H1 (cell line): ENCODE results near the gene ATXN3. TPM values are rescaled to one million over a fixed set of nuclear protein-coding genes. Genes with fewer than 3 reads are reported as not detected.
"Not testable (repeated sequence)": the region's sequence is repeated elsewhere in the genome, so short reads cannot be mapped to it uniquely, and the experiment has no call there.

Source experiments
- CTCF ChIA-PET: fragments of 300-600 bp; sonication (Branson Sonifier 250); formaldehyde crosslinking; loops from one replicate; lab custom pipeline; 2021; ENCODE audit not compliant: partially characterized antibody; lab: Charles Lee
- POLR2A ChIA-PET: fragments of 300-600 bp; sonication (Branson Sonifier 250); formaldehyde crosslinking; loops from one replicate; lab custom pipeline; 2021; ENCODE audit warnings: inconsistent platforms; ENCODE audit not compliant: partially characterized antibody; lab: Charles Lee
- DNase-seq, 2 experiments: peaks; one replicate each; pipeline versions ENCODE4 v3.0.0 to v3.0.0-alpha.2; 2010 to 2022; ENCODE audit warnings: low spot score in 2 of 2, low read depth in 1 of 2, mixed read lengths in 1 of 2
- FAIRE-seq: peaks from 2 replicates; lab custom pipeline; 2011; peaks lifted over from hg19 to GRCh38; lab: Jason Lieb, UNC
- H2AFZ ChIP-seq: 2 replicates; pipeline ENCODE4 v1.8.1; 2012; ENCODE audit warnings: low read length, inconsistent platforms
- H2AK5ac ChIP-seq: 2 replicates; pipeline ENCODE4 v1.6.1; 2013; ENCODE audit warnings: low read depth, low read length
- H2BK120ac ChIP-seq: replicated peaks from 2 replicates; pipeline ENCODE3; 2013; ENCODE audit warnings: low read depth, low read length, inconsistent platforms
- H2BK12ac ChIP-seq: 2 replicates; pipeline ENCODE4 v1.6.1; 2013; ENCODE audit warnings: low read depth, low read length
- H2BK15ac ChIP-seq: 2 replicates; pipeline ENCODE4 v1.6.1; 2013; ENCODE audit warnings: low read length
- H2BK20ac ChIP-seq: 2 replicates; pipeline ENCODE4 v1.6.1; 2013; ENCODE audit warnings: low read length
- H2BK5ac ChIP-seq: 2 replicates; pipeline ENCODE4 v1.6.1; 2013; ENCODE audit warnings: low read depth, low read length
- H3K14ac ChIP-seq: 2 replicates; pipeline ENCODE4 v1.6.1; 2013; ENCODE audit warnings: inconsistent platforms; ENCODE audit not compliant: insufficient read length
- H3K18ac ChIP-seq: 2 replicates; pipeline ENCODE4 v1.6.1; 2013; ENCODE audit warnings: low read length; ENCODE audit errors: extremely low read depth
- H3K23ac ChIP-seq: 2 replicates; pipeline ENCODE4 v1.6.1; 2013; ENCODE audit warnings: inconsistent platforms; ENCODE audit not compliant: insufficient read length
- H3K23me2 ChIP-seq: 2 replicates; pipeline ENCODE4 v1.6.1; 2013; ENCODE audit warnings: low read depth, low read length
- H3K27ac ChIP-seq: 2 replicates; pipeline ENCODE4 v1.6.1; 2011; ENCODE audit warnings: low read depth, low read length, inconsistent platforms
- H3K27me3 ChIP-seq, 4 experiments: replicated peaks in 1 of 4; 1 replicate in 1 of 4; 2 replicates in 3 of 4; pipeline versions ENCODE4 v1.6.1 to v1.8.1; 2011 to 2013; ENCODE audit warnings: low read length in 3 of 4, mild to moderate bottlenecking in 3 of 4, inconsistent platforms in 2 of 4, mixed read lengths in 2 of 4, moderate library complexity in 1 of 4; ENCODE audit not compliant: control insufficient read depth in 3 of 4, insufficient read depth in 3 of 4; ENCODE audit errors: extremely low read depth in 1 of 4
- H3K36me3 ChIP-seq, 4 experiments: 2 replicates each; pipeline versions ENCODE4 v1.6.1 to v1.8.1; 2011 to 2013; ENCODE audit warnings: mild to moderate bottlenecking in 4 of 4, low read length in 3 of 4, moderate library complexity in 2 of 4, control low read depth in 1 of 4, inconsistent platforms in 1 of 4; ENCODE audit not compliant: insufficient read depth in 4 of 4, control insufficient read depth in 2 of 4
- H3K4ac ChIP-seq: replicated peaks from 2 replicates; pipeline ENCODE3; 2013; ENCODE audit warnings: low read length, low read depth, mixed read lengths, inconsistent platforms; ENCODE audit not compliant: insufficient read length
- H3K4me1 ChIP-seq, 4 experiments: replicated peaks in 1 of 4; 1 replicate in 1 of 4; 2 replicates in 3 of 4; pipeline versions ENCODE4 v1.6.1 to v1.8.1; 2011 to 2013; ENCODE audit warnings: low read length in 3 of 4, inconsistent platforms in 2 of 4, mixed read lengths in 1 of 4; ENCODE audit not compliant: insufficient read depth in 4 of 4, control insufficient read depth in 3 of 4
- H3K4me2 ChIP-seq, 2 experiments: 2 replicates each; pipeline versions ENCODE4 v1.6.1 to v1.8.1; 2011 to 2013; ENCODE audit warnings: low read depth in 2 of 2, low read length in 2 of 2, control low read depth in 1 of 2, inconsistent platforms in 1 of 2, mild to moderate bottlenecking in 1 of 2; ENCODE audit not compliant: insufficient read depth in 1 of 2
- H3K4me3 ChIP-seq, 4 experiments: fragments of 200-600, 300-600 bp in 1 of 4; sonication (generic), shearing (Covaris generic), sonication (Bioruptor Twin) in 1 of 4; 2 replicates each; pipeline versions ENCODE4 v1.5.1 to v1.8.1; 2011 to 2016; ENCODE audit warnings: low read length in 4 of 4, low read depth in 3 of 4, control low read depth in 2 of 4, inconsistent platforms in 2 of 4, mild to moderate bottlenecking in 2 of 4, mixed read lengths in 1 of 4, moderate library complexity in 1 of 4; ENCODE audit not compliant: insufficient read depth in 2 of 4; ENCODE audit errors: extremely low read depth in 1 of 4
- H3K56ac ChIP-seq: replicated peaks from 2 replicates; pipeline ENCODE3; 2013; ENCODE audit warnings: low read depth, mild to moderate bottlenecking, mixed read lengths, low read length, inconsistent platforms; ENCODE audit not compliant: insufficient read length
- H3K79me1 ChIP-seq: 2 replicates; pipeline ENCODE4 v1.6.1; 2013; ENCODE audit warnings: low read depth, low read length, control low read depth
- H3K79me2 ChIP-seq, 2 experiments: 2 replicates each; pipeline versions ENCODE4 v1.6.1 to v1.8.1; 2012 to 2013; ENCODE audit warnings: low read length in 2 of 2, mild to moderate bottlenecking in 2 of 2, inconsistent platforms in 1 of 2; ENCODE audit not compliant: insufficient read depth in 2 of 2, control insufficient read depth in 1 of 2
- H3K9ac ChIP-seq, 4 experiments: replicated peaks in 1 of 4; 1 replicate in 1 of 4; 2 replicates in 3 of 4; pipeline versions ENCODE4 v1.6.1 to v1.8.1; 2011 to 2013; ENCODE audit warnings: low read depth in 3 of 4, low read length in 3 of 4, control low read depth in 2 of 4, mild to moderate bottlenecking in 2 of 4, moderate library complexity in 2 of 4, inconsistent platforms in 1 of 4; ENCODE audit errors: extremely low read depth in 1 of 4
- H3K9me3 ChIP-seq, 2 experiments: 2 replicates each; pipeline versions ENCODE4 v1.6.1 to v1.8.1; 2012 to 2013; ENCODE audit warnings: mild to moderate bottlenecking in 2 of 2, moderate library complexity in 2 of 2, control low read depth in 1 of 2, inconsistent platforms in 1 of 2, low read depth in 1 of 2, low read length in 1 of 2, mixed read lengths in 1 of 2; ENCODE audit not compliant: insufficient read depth in 2 of 2
- H4K20me1 ChIP-seq, 2 experiments: replicated peaks in 1 of 2; 2 replicates each; pipeline versions ENCODE3 to v1.8.1; 2011 to 2013; ENCODE audit warnings: inconsistent platforms in 2 of 2, low read length in 2 of 2, mild to moderate bottlenecking in 1 of 2; ENCODE audit not compliant: insufficient read depth in 2 of 2, control insufficient read depth in 1 of 2
- H4K5ac ChIP-seq: 2 replicates; pipeline ENCODE4 v1.6.1; 2013; ENCODE audit warnings: low read length, low read depth, mixed read lengths, inconsistent platforms; ENCODE audit not compliant: insufficient read length
- H4K8ac ChIP-seq: 2 replicates; pipeline ENCODE4 v1.8.0; 2013; ENCODE audit warnings: mild to moderate bottlenecking, moderate library complexity, low read length, inconsistent platforms; ENCODE audit not compliant: insufficient read depth; ENCODE audit errors: extremely low read depth
- H4K91ac ChIP-seq: replicated peaks from 2 replicates; pipeline ENCODE3; 2013; ENCODE audit warnings: low read length, mixed read lengths, inconsistent platforms; ENCODE audit not compliant: insufficient read length
- WGBS, 2 experiments: shearing (Covaris generic) in 1 of 2; methylation state at CpG; one replicate each; pipeline versions ENCODE4 v1.1.6 to v1.1.7; 2013 to 2015; ENCODE audit warnings: low lambda C conversion rate in 2 of 2, mixed read lengths in 2 of 2, inconsistent platforms in 1 of 2, low coverage in 1 of 2, missing lambda C conversion rate in 1 of 2; ENCODE audit not compliant: insufficient replicate concordance in 2 of 2, insufficient coverage in 1 of 2, insufficient read length in 1 of 2; ENCODE audit errors: extremely low coverage in 1 of 2, missing lambda C conversion rate in 1 of 2; 5-methylcytosine and 5-hydroxymethylcytosine counted together
- polyA plus RNA-seq, 7 experiments: library from polyadenylated mRNA; depleted of rRNA in 3 of 7; stranded (reverse) in 5 of 7; unstranded in 2 of 7; fragments of >200 nt in 5 of 7; fragments of 200-250 nt in 2 of 7; gene quantifications; 1 replicate in 5 of 7; 2 replicates in 1 of 7; 4 replicates in 1 of 7; pipeline versions ENCODE4 v1.2.1 to v1.2.3, GENCODE V29; 2011 to 2013; ENCODE audit warnings: missing spikeins in 2 of 7, mixed read lengths in 2 of 7
- total RNA-seq: library from RNA; stranded (reverse); fragmentation: NEBNext Ultra II Directional; extraction: Animal tissue kit (Norgen Biotek cat#: 25700); gene quantifications from 2 replicates; pipeline ENCODE4 v1.2.1, GENCODE V29; 2021

ATXN3 gene
- total and polyA plus RNA-seq, 2 of the 8 experiments (the other 6 are each of a cell fraction or from before 2014, with no cell fraction given), result 8.8 to 37.2 TPM

GRCh38 chr14:92049221-92049620, 57.2 kb downstream of the ATXN3 start:
- FAIRE-seq, H3K27ac ChIP-seq, H2AK5ac ChIP-seq, H2BK20ac ChIP-seq, H3K4ac ChIP-seq, H3K23ac ChIP-seq, H3K4me1 ChIP-seq, H3K56ac ChIP-seq, H2BK15ac ChIP-seq, H3K79me1 ChIP-seq, H2BK120ac ChIP-seq, H3K36me3 ChIP-seq, H4K8ac ChIP-seq, H3K23me2 ChIP-seq, H3K79me2 ChIP-seq, H3K4me3 ChIP-seq, H3K9ac ChIP-seq, H2BK12ac ChIP-seq, H3K4me2 ChIP-seq, H2BK5ac ChIP-seq, CTCF ChIA-PET, H3K9me3 ChIP-seq, H3K18ac ChIP-seq, H3K14ac ChIP-seq, H4K91ac ChIP-seq, H3K27me3 ChIP-seq, H2AFZ ChIP-seq, H4K20me1 ChIP-seq, H4K5ac ChIP-seq, DNase-seq: not testable (repeated sequence)
- WGBS, 2 experiments, result 92% methylated on average over 12 of the region's 12 CpGs; no CpG with 5 or more reads in 1 of the 2 experiments
- POLR2A ChIA-PET, result interaction anchor here (1.5 kb wide), 1 partner anchor 9 kb away, joined by 9 read pairs; the partner anchor contains the start of gene TRIP11
